Fibroblast of skin of left quadriceps (primary cell): Measurements from ENCODE around the gene ADPRHL1.
"Not testable (repeated sequence)": the region's sequence is repeated elsewhere in the genome, so short reads cannot be mapped to it uniquely, and the experiment has no call there.

Experiments used
- DNase-seq, 2 experiments: peaks; one replicate each; pipeline ENCODE4 v3.0.0-alpha.2; 2013; ENCODE audit warnings: low read depth in 2 of 2

Gene ADPRHL1

GRCh38 chr13:113402471-113403254 lies 50.6 kb downstream of the ADPRHL1 start:
- no peak for DNase-seq

- no peak for DNase-seq
These were observed 51.6 kb downstream of the ADPRHL1 start for GRCh38 chr13:113401452-113402415.

- no peak for DNase-seq
These were observed 52.5 kb downstream of the ADPRHL1 start for GRCh38 chr13:113400621-113401451.

- no peak for DNase-seq
These were observed 53.5 kb downstream of the ADPRHL1 start for GRCh38 chr13:113399755-113400149.

GRCh38 chr13:113398963-113399754 lies 54.1 kb downstream of the ADPRHL1 start:
- DNase-seq, result peak in 1 of 2 experiments; percentile 25

- no peak for DNase-seq
These were observed 55.5 kb downstream of the ADPRHL1 start for GRCh38 chr13:113397608-113398425.

GRCh38 chr13:113394339-113394640 lies 59.0 kb downstream of the ADPRHL1 start:
- DNase-seq, result no peak

- DNase-seq, result peak; percentile 48 to 54
These were observed 59.5 kb downstream of the ADPRHL1 start for GRCh38 chr13:113393563-113394338.

- DNase-seq, result no peak
These were observed 60.1 kb downstream of the ADPRHL1 start for GRCh38 chr13:113393226-113393562.

GRCh38 chr13:113390874-113391497 lies 62.3 kb downstream of the ADPRHL1 start:
- DNase-seq, result no peak

- DNase-seq, result not testable (repeated sequence)
These were observed 63.7 kb downstream of the ADPRHL1 start for GRCh38 chr13:113389586-113389985.

GRCh38 chr13:113387396-113387795 lies 65.9 kb downstream of the ADPRHL1 start:
- no peak for DNase-seq

- DNase-seq, result no peak
These were observed 70.2 kb downstream of the ADPRHL1 start for GRCh38 chr13:113383089-113383488.

- not testable (repeated sequence) for DNase-seq
These were observed 70.7 kb downstream of the ADPRHL1 start for GRCh38 chr13:113382542-113382941.

GRCh38 chr13:113378825-113379224 lies 74.5 kb downstream of the ADPRHL1 start:
- DNase-seq, result no peak

GRCh38 chr13:113374511-113375175 lies 78.6 kb downstream of the ADPRHL1 start:
- DNase-seq, result no peak

- DNase-seq, result no peak
These were observed 79.3 kb downstream of the ADPRHL1 start for GRCh38 chr13:113373811-113374485.

- DNase-seq, result not testable (repeated sequence)
These were observed 81.6 kb downstream of the ADPRHL1 start for GRCh38 chr13:113371701-113372100.
